GM23248 (cell line): ENCODE data around the gene TAB2. TPM values are rescaled to one million over a fixed set of nuclear protein-coding genes. Genes with fewer than 3 reads are reported as not detected.
"Not testable (repeated sequence)": the region's sequence is repeated elsewhere in the genome, so short reads cannot be mapped to it uniquely, and the experiment has no call there.

Experiments used
- DNase-seq: peaks from one replicate; pipeline ENCODE4 v3.0.0-alpha.2; 2015
- H2AFZ ChIP-seq: fragments of 200-600 bp; sonication (generic); 2 replicates; pipeline ENCODE4 v1.6.1; 2016; ENCODE audit warnings: antibody characterized with exemption
- H3F3A ChIP-seq: fragments of 200-600 bp; sonication (generic); 2 replicates; pipeline ENCODE4 v1.6.1; 2016; ENCODE audit warnings: mild to moderate bottlenecking, antibody characterized with exemption, mixed run types; ENCODE audit not compliant: insufficient read depth
- H3K27ac ChIP-seq: fragments of 200-600 bp; sonication (generic); 2 replicates; pipeline ENCODE4 v1.5.1; 2016; ENCODE audit warnings: mild to moderate bottlenecking
- H3K27me3 ChIP-seq: fragments of 200-600 bp; sonication (generic); replicated peaks from 2 replicates; pipeline ENCODE4 v1.6.1; 2016; ENCODE audit warnings: mild to moderate bottlenecking; ENCODE audit not compliant: insufficient read depth
- H3K36me3 ChIP-seq: fragments of 200-600 bp; sonication (generic); 2 replicates; pipeline ENCODE4 v1.6.1; 2016; ENCODE audit warnings: low read depth, mild to moderate bottlenecking
- H3K4me1 ChIP-seq: fragments of 200-600 bp; sonication (generic); 2 replicates; pipeline ENCODE4 v1.6.1; 2016; ENCODE audit warnings: mild to moderate bottlenecking; ENCODE audit not compliant: insufficient read depth
- H3K4me2 ChIP-seq: fragments of 200-600 bp; sonication (generic); one replicate; pipeline ENCODE4 v1.6.1; 2016; ENCODE audit warnings: mild to moderate bottlenecking; ENCODE audit not compliant: unreplicated experiment
- H3K4me3 ChIP-seq: fragments of 200-600 bp; sonication (generic); 2 replicates; pipeline ENCODE4 v1.5.1; 2016; ENCODE audit warnings: mild to moderate bottlenecking
- H3K79me2 ChIP-seq: fragments of 200-600 bp; sonication (generic); 2 replicates; pipeline ENCODE4 v1.6.1; 2016; ENCODE audit warnings: mild to moderate bottlenecking; ENCODE audit not compliant: insufficient read depth
- H3K9ac ChIP-seq: fragments of 200-600 bp; sonication (generic); 2 replicates; pipeline ENCODE4 v1.6.1; 2016; ENCODE audit warnings: mild to moderate bottlenecking
- H3K9me2 ChIP-seq: fragments of 200-600 bp; sonication (generic); 2 replicates; pipeline ENCODE4 v1.6.1; 2016; ENCODE audit warnings: mixed run types, mild to moderate bottlenecking, moderate library complexity; ENCODE audit not compliant: insufficient read depth
- H3K9me3 ChIP-seq: fragments of 200-600 bp; sonication (generic); one replicate; pipeline ENCODE4 v1.6.1; 2017; ENCODE audit warnings: low read depth
- H4K20me1 ChIP-seq: fragments of 200-600 bp; sonication (generic); 2 replicates; pipeline ENCODE4 v1.6.0; 2016; ENCODE audit not compliant: insufficient read depth
- EZH2 ChIP-seq: fragments of 200-600 bp; sonication (generic); IDR thresholded peaks from 2 replicates; pipeline ENCODE4 v1.6.1; 2018; ENCODE audit warnings: antibody characterized with exemption, mild to moderate bottlenecking; ENCODE audit not compliant: insufficient read depth, poor library complexity, severe bottlenecking
- EZH2phosphoT487 ChIP-seq: fragments of 200-600 bp; sonication (generic); IDR thresholded peaks from 2 replicates; pipeline ENCODE4 v1.6.1; 2018; ENCODE audit warnings: antibody characterized with exemption, moderate library complexity, mild to moderate bottlenecking, low read depth; ENCODE audit not compliant: insufficient read depth
- WGBS, 2 experiments: methylation state at CpG; one replicate each; pipeline ENCODE4 v1.1.6; 2015 to 2017; ENCODE audit warnings: low lambda C conversion rate in 2 of 2, low coverage in 1 of 2; ENCODE audit errors: missing lambda C conversion rate in 2 of 2; 5-methylcytosine and 5-hydroxymethylcytosine counted together
- in situ Hi-C: fragments of 300-500 bp; cut with MboI; formaldehyde crosslinking; loops from 2 replicates; pipeline ENCODE4 v1.15.0; 2020
- polyA plus RNA-seq: library from polyadenylated mRNA; unstranded; fragments of >200 nt; fragmentation: Nextera tagmentation; extraction: Ambion mirVana; gene quantifications from 2 replicates; pipeline ENCODE4 v1.2.1, GENCODE V29; 2016
- total RNA-seq: library from RNA; depleted of rRNA; stranded (reverse); fragments of >200 nt; shearing (Covaris generic); gene quantifications from 2 replicates; pipeline ENCODE4 v1.2.3, GENCODE V29; 2014

Gene TAB2
- total and polyA plus RNA-seq, 2 experiments from 2014 or later: 11.6 to 28.4 TPM

GRCh38 chr6:149318581-149319286, 1.2 kb downstream of the TAB2 start:
- DNase-seq: peak; percentile 44

GRCh38 chr6:149319422-149319821, 1.9 kb downstream of the TAB2 start:
- Histone ChIP-seq H3K27ac (peak overlapping the region; percentile 69), H3K36me3 (no peaks in the 10 kb centered on the region), H4K20me1 (peaks cover 19% of the 10 kb centered on the region; the same call in 1 of the 2 replicates), H3K9ac (peak overlapping the region; percentile 94), H3K4me3 (peak overlapping the region; percentile 93), H3K9me2 (no peaks in the 10 kb centered on the region), H3K27me3 (no peaks in the 10 kb centered on the region), H3K4me2 (peak overlapping the region; percentile 86), H3F3A (peaks cover 29% of the 10 kb centered on the region), H3K4me1 (peaks cover 37% of the 10 kb centered on the region), H3K79me2 (peaks cover 77% of the 10 kb centered on the region), H3K9me3 (no peaks in the 10 kb centered on the region), H2AFZ (no peak overlapping the region)
- peak; percentile 28 for DNase-seq
- TF ChIP-seq EZH2 (no peak), EZH2phosphoT487 (no peak)
- WGBS, 2 experiments: 4 to 7% methylated on average over 3 of the region's 3 CpGs
- in situ Hi-C loops: no loop called here

More at GRCh38 chr6:149318581-149319286, 1.2 kb downstream of the TAB2 start:
- peak overlapping the region; percentile 16; the same call in 1 of the 2 replicates for H2AFZ ChIP-seq
- peaks cover 71% of the 10 kb centered on the region for H3K79me2 ChIP-seq
- no peaks in the 10 kb centered on the region for H3K9me2 ChIP-seq
- H3K9me3 ChIP-seq: no peaks in the 10 kb centered on the region
- no peak for TF ChIP-seq EZH2
- TF ChIP-seq EZH2phosphoT487: no peak
- in situ Hi-C loops: no loop called here
- H3F3A ChIP-seq: peaks cover 29% of the 10 kb centered on the region
- 3% methylated on average over 14 of the region's 14 CpGs for WGBS, 2 experiments
- no peaks in the 10 kb centered on the region for H3K27me3 ChIP-seq
- peak overlapping the region; percentile 69 for H3K27ac ChIP-seq
- peaks cover 33% of the 10 kb centered on the region for H3K4me1 ChIP-seq
- peak overlapping the region; percentile 94 for H3K9ac ChIP-seq
- H3K36me3 ChIP-seq: no peaks in the 10 kb centered on the region
- peak overlapping the region; percentile 93 for H3K4me3 ChIP-seq
- H4K20me1 ChIP-seq: peaks cover 19% of the 10 kb centered on the region; the same call in 1 of the 2 replicates
- peak overlapping the region; percentile 86 for H3K4me2 ChIP-seq

GRCh38 chr6:149320016-149320415, 2.5 kb downstream of the TAB2 start:
- peaks cover 29% of the 10 kb centered on the region for H3F3A ChIP-seq
- peaks cover 19% of the 10 kb centered on the region; the same call in 1 of the 2 replicates for H4K20me1 ChIP-seq
- peak overlapping the region; percentile 86 for H3K4me2 ChIP-seq
- peaks cover 83% of the 10 kb centered on the region for H3K79me2 ChIP-seq
- H3K36me3 ChIP-seq, H3K27me3 ChIP-seq, in situ Hi-C loops, DNase-seq, H2AFZ ChIP-seq, H3K9me2 ChIP-seq, H3K9me3 ChIP-seq: not testable (repeated sequence)
- H3K9ac ChIP-seq: peak overlapping the region; percentile 94
- H3K4me3 ChIP-seq: peak overlapping the region; percentile 93
- H3K27ac ChIP-seq: peak overlapping the region; percentile 69; the same call in 1 of the 2 replicates
- H3K4me1 ChIP-seq: peaks cover 42% of the 10 kb centered on the region
- 94 to 95% methylated on average over 10 of the region's 10 CpGs for WGBS, 2 experiments

- peak; percentile 44 for DNase-seq
- no peak overlapping the region for H3K27ac ChIP-seq
- H3K36me3 ChIP-seq: no peaks in the 10 kb centered on the region
- no peak overlapping the region for H3K9ac ChIP-seq
- no peaks in the 10 kb centered on the region for H3K9me3 ChIP-seq
- no peak overlapping the region for H2AFZ ChIP-seq
- peaks cover 91% of the 10 kb centered on the region for H3K79me2 ChIP-seq
- H3K4me2 ChIP-seq: peak overlapping the region; percentile 44
- peaks cover 23% of the 10 kb centered on the region; the same call in 1 of the 2 replicates for H4K20me1 ChIP-seq
- in situ Hi-C loops: no loop called here
- peaks cover 46% of the 10 kb centered on the region for H3K4me1 ChIP-seq
- no peaks in the 10 kb centered on the region for H3K9me2 ChIP-seq
- H3F3A ChIP-seq: peaks cover 29% of the 10 kb centered on the region
- H3K27me3 ChIP-seq: no peaks in the 10 kb centered on the region
- H3K4me3 ChIP-seq: no peak overlapping the region
- TF ChIP-seq EZH2 (no peak), EZH2phosphoT487 (no peak)
Observed at GRCh38 chr6:149320796-149321195, 3.3 kb downstream of the TAB2 start.
